NCI-H345 treated with DMSO at 0.1 percent for 48 hours (cell line): Measurements from ENCODE around the gene DCUN1D2.

ENCODE experiments used
- DNase-seq: peaks from one replicate; lab custom pipeline; 2025; ENCODE audit not compliant: unreplicated experiment; lab: John Stamatoyannopoulos, UW

DCUN1D2 gene

GRCh38 chr13:113411216-113412023 is 79.1 kb downstream of the DCUN1D2 start:
- no peak for DNase-seq

GRCh38 chr13:113410472-113411201 is 79.9 kb downstream of the DCUN1D2 start:
- no peak for DNase-seq

- DNase-seq = no peak
Measured at GRCh38 chr13:113408562-113408961, 81.9 kb downstream of the DCUN1D2 start.

- DNase-seq = no peak
Measured at GRCh38 chr13:113407531-113408393, 82.7 kb downstream of the DCUN1D2 start.

GRCh38 chr13:113407103-113407530 is 83.4 kb downstream of the DCUN1D2 start:
- no peak for DNase-seq

GRCh38 chr13:113406321-113407102 is 84.0 kb downstream of the DCUN1D2 start:
- DNase-seq = no peak
